Effector CD4-positive, alpha-beta T cell (primary cell): ENCODE measurements around the gene AGXT.

Experiments used
- DNase-seq: peaks from one replicate; pipeline ENCODE4 v3.0.0-alpha.2; 2020

Gene AGXT

GRCh38 chr2:240899468-240899865, 30.8 kb downstream of the AGXT start:
- DNase-seq: no peak

GRCh38 chr2:240900141-240900860, 31.7 kb downstream of the AGXT start:
- DNase-seq: no peak

GRCh38 chr2:240901986-240902614, 33.5 kb downstream of the AGXT start:
- no peak for DNase-seq

GRCh38 chr2:240902615-240903041, 34.0 kb downstream of the AGXT start:
- DNase-seq: no peak

- no peak for DNase-seq
These were observed 34.8 kb downstream of the AGXT start for GRCh38 chr2:240903191-240904060.

GRCh38 chr2:240904216-240905175, 35.9 kb downstream of the AGXT start:
- no peak for DNase-seq

- no peak for DNase-seq
These were observed 36.7 kb downstream of the AGXT start for GRCh38 chr2:240905176-240905781.

GRCh38 chr2:240906141-240906910, 37.7 kb downstream of the AGXT start, which contains the start of gene CROCC2:
Gene CROCC2 (plus strand): TSS chr2:240906336. CDS start chr2:240906514, 178 bp downstream.
- no peak for DNase-seq

GRCh38 chr2:240906911-240907590, 38.4 kb downstream of the AGXT start:
- no peak for DNase-seq

GRCh38 chr2:240909216-240909974, 40.8 kb downstream of the AGXT start:
- DNase-seq: no peak

- DNase-seq: no peak
These were observed 43.1 kb downstream of the AGXT start for GRCh38 chr2:240911641-240912265.

GRCh38 chr2:240912878-240913809, 44.5 kb downstream of the AGXT start:
- no peak for DNase-seq

- peak; percentile 53 for DNase-seq
These were observed 45.4 kb downstream of the AGXT start for GRCh38 chr2:240913810-240914644.

GRCh38 chr2:240914645-240915525, 46.3 kb downstream of the AGXT start:
- DNase-seq: no peak

GRCh38 chr2:240915526-240916341, 47.1 kb downstream of the AGXT start:
- no peak for DNase-seq
